ENCODE data around the gene AHNAK.

Gene AHNAK

GRCh38 chr11:62438641-62439040 is 108.0 kb downstream of the AHNAK start:
- no peak overlapping the region for H3K4me3 ChIP-seq (ENCODE audit: low read depth, low read length)
- no peak for TF ChIP-seq CTCF (IDR thresholded peaks at IDR 0.05; ENCODE audit: low read depth, low read length)

DNA sequence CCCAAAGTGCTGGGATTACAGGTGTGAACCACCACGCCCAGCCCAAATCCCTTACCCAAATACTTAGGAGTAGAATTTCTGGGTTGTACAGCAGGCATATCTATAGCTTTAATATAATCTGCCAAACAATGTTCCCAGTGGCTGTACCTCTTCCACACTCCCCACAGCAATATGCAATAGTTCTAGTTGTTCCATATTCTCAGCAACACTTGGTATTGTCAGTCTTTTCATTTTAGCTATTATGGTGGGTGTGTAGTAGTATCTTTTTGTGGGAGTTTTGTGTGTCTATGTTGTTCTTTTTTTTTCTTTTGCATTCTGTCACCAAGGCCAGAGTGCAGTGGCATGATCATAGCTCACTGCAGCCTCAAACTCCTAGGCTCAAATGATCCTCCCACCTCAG is 109.0 kb downstream of the AHNAK start:
- no peak for TF ChIP-seq CTCF (IDR thresholded peaks at IDR 0.05; ENCODE audit: low read depth, low read length)
- H3K4me3 ChIP-seq (ENCODE audit: low read depth, low read length) = no peak overlapping the region

DNA sequence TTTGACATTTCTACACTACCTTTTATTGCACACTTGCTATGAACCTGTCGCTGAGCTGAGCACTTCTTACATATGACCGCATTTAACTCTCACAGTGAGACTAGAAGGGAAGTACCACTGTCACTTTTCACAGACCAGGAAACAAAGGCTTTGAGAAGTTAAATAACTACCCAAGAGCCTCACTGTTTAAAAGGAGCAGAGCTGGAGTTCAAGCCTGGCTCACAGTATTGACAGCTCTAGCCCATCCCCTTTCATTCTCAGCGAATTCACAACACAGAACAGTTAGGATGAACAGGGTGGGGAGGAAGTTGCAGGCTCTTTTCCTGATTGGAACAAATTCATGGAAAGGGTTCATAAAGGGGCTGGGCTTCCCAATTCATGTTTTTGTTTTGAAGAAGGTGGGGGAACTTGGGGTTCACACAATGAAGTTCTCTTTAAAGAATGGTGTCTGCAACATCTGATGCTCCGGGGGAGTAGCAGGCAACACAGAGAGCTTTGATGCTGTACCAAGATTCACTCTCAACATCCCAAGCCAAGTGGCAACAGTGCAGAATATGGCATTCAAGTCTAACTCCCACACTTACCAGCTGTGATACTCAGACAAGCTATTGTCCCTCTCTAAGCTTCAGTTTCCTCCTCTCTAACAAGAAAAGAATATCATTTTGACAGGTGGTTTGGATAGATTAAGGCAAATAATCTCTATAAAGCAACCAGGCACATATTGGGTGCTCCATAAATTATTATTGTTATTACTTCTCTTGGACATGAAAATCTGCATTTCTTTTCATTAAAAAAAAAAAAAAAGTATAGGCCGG is 110.6 kb downstream of the AHNAK start:
- no peak for TF ChIP-seq CTCF (IDR thresholded peaks at IDR 0.05; ENCODE audit: low read depth, low read length)
- no peak overlapping the region for H3K4me3 ChIP-seq (ENCODE audit: low read depth, low read length)

- TF ChIP-seq CTCF (IDR thresholded peaks at IDR 0.05; ENCODE audit: low read depth, low read length) = no peak
- H3K4me3 ChIP-seq (ENCODE audit: low read depth, low read length) = no peak overlapping the region
Measured at GRCh38 chr11:62433904-62434276, 112.7 kb downstream of the AHNAK start.

DNA sequence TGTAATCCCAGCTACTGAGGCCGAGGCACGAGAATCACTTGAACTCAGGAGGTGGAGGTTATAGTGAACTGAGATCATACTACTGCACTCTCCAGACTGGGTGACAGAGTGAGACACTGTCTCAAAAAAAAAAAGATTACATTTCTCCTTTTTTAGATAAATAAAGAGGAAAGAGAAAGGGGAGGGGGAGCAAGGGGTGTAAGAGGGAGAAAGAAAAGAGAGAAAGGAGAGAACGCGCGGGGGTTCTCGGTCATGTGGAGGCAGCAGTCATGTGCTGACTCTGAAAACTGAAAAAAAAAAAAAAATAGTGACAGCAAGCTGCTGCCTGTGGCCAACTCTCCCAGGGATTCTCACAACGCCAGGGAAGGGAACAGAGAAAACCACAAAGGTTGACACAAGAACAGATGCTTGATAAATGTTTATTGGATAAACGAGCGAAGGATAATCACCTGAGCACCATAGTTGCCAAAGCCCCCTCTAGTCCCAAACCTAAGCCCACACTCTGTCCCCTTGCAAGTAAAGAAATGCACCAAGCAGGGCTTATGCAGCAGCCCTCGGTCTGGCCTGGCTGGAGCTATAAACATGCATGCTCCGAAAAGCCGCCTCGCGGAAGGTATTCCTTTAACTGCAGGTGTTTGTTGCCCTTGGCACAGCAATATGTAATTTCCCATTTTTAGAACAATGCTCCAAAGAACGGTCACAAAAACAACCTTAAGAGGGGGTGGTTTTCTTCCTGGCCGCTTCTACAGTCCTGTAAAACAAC is 113.3 kb downstream of the AHNAK start:
- no peak overlapping the region for H3K4me3 ChIP-seq (ENCODE audit: low read depth, low read length)
- TF ChIP-seq CTCF (IDR thresholded peaks at IDR 0.05; ENCODE audit: low read depth, low read length) = no peak

GRCh38 chr11:62432695-62433094 is 113.9 kb downstream of the AHNAK start:
- no peak overlapping the region for H3K4me3 ChIP-seq (ENCODE audit: low read depth, low read length)
- TF ChIP-seq CTCF (IDR thresholded peaks at IDR 0.05; ENCODE audit: low read depth, low read length) = no peak
